GM18498 (cell line): ENCODE data around the gene IFI44L.

Experiments used
- ATAC-seq: cut with Tn5 transposase; IDR thresholded peaks from one replicate; pipeline ENCODE4 v1.9.1; 2021; ENCODE audit warnings: mild to moderate bottlenecking, moderate library complexity; ENCODE audit not compliant: unreplicated experiment

Gene IFI44L

DNA sequence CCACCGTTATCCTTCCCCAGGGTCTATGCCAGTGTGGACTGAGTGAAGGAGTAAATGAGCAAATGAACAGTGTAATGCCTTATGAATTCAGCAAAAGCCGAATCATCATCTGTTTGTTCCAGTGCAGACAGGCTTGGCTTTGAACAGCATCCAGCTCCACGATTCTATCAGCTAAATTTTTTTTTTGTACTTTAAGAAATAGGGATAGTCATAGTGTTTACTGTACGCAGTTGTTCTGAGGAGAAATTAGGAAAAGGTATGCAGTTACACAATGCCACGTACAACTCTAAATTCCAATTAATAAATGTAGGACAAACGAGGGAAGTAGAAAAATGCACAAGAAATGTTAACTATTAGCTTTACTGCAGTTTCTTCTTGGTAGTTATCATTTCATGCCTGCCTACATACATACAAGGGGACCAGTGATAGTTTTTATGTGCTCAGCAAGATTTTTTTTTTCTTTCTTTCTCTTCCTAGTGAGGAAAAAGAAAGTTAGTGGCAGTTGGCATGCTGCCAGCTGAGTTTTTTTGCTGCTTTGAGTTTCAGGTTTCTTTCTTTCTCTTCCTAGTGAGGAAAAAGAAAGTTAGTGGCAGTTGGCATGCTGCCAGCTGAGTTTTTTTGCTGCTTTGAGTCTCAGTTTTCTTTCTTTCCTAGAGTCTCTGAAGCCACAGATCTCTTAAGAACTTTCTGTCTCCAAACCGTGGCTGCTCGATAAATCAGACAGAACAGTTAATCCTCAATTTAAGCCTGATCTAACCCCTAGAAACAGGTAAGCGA is at the start of gene IFI44L:
Gene IFI44L (plus strand): TSS at position 646 of the 777 bp plus-strand sequence. CDS start 7,468 bp downstream, outside the sequence.
- peak; percentile 41 for ATAC-seq

DNA sequence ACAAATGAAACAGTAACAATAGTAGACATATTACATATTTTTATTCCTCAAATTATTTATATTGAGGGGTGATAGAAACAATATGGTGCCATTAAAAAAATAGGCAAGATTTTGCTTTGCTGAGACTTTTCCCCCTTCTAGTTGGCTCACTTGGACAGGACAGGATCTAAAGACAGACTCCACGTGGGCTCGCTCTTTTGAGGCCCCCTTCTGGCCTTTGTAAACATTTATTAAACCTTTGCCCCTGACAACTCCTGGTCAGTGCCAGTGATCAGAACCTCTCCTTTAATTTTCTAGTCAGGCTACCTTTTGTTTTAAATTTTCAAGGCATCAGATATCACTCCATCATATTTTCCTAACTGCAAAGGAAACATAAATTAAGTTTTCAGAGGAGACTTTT is 49.7 kb upstream of the IFI44L start:
- no peak for ATAC-seq

DNA sequence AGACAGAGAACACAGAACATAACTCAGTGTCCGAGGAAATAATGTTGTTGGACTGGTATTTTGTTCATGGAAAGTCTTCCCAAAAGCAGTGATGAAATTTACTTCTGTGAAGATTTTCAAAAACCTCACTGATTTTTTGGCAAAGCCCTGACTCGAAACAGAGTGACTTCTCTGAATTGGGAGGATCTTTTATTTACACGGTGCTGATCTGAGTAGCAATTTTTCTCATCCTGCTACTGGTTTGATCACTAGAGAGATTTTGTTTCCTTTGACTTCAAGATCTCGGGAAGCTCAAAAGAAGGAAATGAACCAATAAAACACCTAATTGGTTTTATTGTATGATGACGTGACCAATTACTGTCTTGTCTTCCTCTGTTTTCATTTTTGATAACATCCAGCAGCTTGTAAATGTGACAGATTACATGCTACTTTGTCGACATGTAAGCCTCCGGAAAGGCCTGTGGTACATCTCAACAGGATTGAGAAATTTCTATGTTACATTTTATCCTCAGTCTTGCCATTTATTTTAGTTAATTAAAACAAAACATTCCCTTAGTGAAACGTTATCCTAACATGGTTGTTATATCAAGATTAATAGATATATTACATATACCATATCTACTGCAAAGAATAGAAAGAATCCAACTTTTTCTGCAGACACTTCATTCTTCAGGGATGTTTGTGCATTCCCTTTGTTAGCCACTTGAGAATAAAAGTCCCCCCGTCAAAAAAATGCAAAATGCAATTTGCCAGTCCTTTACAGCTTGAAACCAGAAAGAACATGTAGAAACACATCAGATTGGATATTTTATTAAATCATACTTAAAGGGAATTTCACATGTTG is 42.8 kb upstream of the IFI44L start:
- ATAC-seq: no peak

DNA sequence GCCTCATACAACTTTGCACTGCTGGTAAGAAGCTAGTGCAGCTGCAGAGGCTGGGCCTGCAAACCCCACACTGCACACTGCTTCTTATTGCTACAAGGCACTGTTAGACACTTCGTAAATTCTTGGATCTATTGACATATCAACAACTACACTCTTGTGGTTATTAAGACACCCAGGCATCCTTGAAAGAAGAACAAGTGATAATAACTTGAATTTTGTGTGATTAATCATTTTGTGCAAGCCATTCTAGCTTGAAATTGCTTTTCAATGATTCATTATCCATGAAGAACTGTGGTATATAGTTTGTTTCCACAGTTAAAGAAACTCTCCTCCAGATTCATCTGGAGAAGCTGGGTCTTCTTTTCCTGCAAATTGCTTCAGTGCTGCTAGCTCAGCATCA is 33.7 kb upstream of the IFI44L start:
- ATAC-seq: no peak

DNA sequence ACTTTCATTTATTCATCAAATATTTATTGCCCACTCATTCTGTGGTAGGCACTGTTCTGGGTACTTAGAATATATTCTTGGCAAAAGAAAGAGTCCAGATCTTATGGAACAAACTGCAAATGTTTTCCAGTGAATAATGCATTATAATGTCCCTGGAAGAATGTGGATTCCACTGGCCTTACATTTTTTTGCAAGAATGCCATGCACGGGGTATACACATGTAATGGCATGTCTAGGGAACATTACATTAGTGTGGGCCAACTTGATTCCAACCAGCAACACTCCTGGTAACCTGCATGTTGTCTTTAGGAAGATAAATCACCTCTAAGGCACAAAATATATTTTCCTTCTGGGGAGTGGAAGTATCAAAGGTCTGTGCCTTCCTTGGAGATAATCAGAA is 33.0 kb upstream of the IFI44L start:
- no peak for ATAC-seq

DNA sequence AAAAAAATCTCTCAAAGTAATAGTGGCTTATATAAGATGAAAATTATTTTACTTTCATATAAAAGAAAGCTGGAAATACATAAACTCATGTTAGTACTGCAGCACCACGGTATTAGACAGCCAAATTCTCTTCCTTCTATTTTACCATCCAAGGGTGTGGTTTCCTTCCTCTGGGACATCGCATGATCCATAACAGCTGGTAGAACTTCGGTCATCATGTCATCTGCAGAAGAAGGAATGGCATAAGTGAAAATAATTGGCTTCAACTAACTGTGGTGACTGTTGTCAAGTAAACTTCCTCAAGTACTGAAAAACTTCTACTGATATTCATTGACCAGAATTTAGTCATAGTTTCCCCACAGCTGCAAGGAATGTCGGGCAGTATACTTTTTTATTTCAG is 28.3 kb upstream of the IFI44L start:
- ATAC-seq: no peak

DNA sequence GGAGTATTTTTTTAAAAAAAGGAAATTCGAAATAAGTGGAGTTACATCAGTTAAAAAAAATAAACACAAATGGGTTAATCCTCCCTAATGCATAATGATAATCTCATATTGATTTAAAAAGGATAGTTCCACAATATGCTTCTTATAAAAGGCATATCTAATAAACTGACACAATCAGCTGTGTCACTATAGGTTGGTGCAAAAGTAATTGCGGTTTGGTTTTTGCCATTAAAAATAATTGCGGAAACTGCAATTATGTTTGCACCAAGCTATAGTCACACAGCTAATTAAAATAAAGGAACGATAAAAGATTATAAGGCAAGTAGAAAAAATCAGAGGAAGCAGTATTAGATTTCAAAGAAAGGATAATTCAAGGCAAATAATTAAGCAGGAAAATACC is 21.0 kb upstream of the IFI44L start:
- ATAC-seq: no peak

DNA sequence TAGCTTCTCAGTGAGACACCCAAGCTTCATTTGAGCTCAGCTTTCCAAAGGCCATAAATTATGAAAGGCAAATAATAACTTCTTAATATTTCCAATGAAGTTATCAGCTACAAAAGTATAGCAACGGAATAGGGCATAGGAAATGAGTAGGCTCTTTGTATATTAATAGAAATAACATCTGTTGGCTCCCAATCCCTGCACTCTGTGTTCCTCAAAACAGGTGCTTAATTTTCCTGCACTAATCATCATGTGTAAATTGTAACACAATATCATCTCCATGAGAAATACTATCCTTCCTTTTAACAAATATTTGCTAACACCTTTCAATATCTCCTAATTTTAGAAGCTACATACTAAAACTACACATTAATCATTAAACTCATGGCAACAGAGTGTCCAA is 19.2 kb upstream of the IFI44L start:
- ATAC-seq: no peak

DNA sequence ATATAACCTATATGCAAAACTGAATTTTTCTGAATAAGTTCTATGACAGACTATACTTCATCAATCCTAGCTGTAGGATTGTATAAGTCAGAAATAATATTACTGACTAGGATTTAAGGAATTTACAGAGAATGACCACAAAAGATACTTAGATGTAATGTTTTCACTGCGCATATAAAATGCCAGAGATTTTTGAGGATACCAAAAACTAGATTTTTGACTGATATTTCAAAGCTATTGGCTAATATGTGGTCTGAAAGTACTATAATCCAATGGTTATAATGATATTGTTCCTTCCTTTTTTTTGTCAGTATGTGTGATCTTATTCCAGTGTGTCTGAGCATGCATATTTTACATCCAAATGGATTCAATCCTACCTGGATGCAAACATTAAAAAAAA is 17.0 kb upstream of the IFI44L start:
- no peak for ATAC-seq

DNA sequence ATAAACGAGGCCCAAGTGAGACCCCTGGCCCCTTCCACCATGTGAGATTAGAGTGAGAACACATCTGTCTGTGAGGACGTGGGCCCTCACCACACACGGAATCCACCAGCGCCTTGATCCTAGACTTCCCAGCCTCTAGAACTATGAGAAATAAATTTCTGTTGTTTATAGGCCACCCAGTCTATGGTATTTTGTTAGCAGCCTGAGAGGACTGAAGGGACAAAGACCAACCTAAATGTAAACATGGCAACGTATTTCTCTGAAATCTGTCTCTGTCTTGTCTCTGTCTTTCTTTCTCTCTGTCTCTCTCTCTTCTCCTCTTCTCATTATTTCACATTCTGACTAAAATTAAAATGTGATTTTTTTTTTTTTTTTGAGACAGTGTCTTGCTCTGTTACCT is 15.6 kb upstream of the IFI44L start:
- no peak for ATAC-seq

DNA sequence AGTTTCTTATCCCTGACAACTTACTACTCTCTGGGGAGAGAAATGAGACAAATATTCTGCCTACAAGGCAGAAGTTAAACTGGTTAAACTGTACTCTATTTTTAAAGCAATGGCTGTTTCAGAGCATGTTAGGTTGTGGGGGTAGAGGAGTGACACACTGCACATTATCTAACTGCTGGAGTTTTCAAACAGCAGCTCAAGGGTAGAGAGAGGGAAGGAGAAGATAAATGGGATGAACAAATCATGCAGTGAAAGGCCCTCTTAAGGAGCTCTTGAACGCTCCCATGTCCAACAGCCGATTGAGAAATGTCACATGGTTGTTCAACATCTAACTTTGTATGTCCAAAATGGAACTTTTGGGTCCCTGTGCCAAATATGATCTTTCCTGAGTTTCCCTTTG is 14.0 kb upstream of the IFI44L start:
- no peak for ATAC-seq

DNA sequence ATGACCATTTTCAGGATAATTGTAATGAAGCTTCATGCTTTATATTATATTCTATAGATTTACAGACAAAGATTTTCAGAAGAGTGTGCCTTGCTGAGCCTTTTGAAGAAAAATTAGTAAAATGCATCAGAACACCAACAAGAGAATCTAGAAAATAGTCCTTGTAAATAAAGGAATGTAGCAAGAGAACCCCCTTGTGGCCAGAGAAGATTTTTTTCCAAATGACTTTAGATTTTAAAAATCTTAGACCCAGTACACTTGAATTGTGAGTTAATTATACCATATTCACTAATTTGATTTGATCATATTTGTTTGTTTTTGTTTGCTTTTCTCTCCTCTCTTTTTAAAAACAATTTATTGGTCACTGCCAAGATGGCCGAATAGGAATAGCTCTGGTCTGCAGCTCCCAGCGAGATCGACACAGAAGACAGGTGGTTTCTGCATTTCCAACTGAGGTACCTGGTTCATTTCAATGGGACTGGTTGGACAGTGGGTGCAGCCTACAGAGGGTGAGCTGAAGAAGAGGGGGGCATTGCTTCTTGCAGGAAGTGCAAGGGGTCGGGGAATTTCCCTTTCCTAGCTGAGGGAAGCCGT is 12.8 kb upstream of the IFI44L start:
- no peak for ATAC-seq

DNA sequence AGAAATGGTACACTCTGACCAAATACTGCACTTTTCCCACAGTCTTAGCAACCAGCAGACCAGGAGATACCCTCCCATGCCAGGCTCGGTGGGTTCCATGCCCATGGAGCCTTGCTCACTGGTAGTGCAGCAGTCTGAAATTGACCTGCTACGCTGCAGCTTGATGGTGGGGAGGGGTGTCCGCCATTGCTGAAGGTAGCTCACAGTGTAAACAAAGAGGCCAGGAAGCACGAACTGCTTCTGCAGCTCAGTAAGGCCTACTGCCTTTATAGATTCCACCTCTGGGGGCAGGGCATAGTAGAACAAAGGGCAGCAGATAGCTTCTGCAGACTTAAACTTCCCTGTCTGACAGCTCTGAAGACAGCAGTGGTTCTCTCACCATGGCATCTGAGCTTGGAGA is 12.3 kb upstream of the IFI44L start:
- no peak for ATAC-seq

DNA sequence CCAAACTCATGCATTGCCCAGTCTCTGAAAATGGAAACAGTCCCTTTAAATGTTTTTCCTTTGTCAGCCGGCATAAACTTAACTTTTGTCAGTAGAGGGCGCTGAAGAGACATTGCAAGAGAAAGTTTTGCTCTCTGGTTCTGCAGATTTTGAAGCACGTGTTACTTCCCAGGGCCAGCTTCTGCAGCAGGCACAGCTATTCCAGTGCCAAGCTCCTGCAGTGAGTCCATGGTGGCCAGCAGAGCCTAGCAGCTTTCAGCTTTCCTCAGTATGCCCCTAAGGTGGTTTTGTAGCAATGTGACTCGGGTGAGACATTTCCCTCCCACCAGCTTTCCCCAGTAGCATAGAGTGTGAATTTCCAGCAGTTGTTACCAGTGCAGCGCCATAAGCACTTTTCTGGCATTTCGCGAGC is 2.6 kb upstream of the IFI44L start:
- peak; percentile 50 for ATAC-seq

DNA sequence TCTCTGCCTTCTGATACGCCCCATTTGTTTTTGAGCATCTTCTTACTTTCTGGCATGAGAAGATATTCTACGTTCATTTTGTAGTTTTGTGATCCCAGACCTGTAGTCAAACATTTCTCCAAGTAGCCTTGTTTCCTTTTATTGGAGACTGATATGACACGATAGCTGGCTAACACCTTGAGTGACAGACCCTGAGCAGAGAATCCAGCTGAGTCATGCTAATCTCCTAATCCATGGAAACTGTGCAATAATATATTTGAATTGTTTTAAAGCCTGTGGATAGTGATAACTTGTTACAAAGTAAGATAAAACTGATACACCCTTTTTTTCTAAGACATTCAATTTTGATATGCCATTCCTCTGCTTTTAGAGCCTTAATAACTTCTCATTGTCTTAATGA is 1.2 kb upstream of the IFI44L start:
- no peak for ATAC-seq

DNA sequence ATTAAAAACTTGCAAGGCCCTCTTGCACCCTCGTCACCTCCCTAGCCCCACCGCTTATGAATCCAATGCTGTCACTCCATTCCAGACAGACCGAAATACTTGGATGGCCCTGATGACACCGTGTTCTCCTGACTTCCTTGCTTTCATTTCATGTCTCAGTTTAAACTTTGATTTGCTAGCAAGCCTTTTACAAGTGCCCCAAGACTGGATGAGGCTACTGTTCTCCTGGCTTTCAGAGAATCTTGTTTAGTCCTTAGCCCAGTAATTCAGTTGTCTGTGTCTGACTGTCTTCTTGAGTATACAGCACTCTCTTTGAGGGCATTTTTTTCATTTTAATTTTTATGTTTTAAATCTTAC is 824 bp upstream of the IFI44L start:
- ATAC-seq: peak; percentile 9

DNA sequence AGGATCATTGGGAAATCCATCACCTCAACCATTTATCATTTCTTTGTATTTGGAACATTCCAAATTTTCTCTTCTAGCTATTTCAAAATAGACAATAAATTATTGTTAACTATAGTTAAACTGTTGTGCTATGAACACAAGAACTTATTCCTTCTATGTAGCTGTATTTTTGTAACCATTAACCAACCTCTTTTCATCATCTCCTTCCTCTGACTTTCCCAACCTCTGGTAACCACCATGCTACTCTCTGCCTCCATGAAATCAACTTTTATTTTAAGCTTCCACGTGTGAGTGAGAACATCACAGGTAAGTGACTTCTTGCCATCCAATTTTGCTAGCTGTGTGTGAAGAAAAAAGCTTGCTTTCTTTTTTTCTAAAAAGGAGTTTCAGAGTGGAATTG is 418 bp downstream of the IFI44L start:
- no peak for ATAC-seq

DNA sequence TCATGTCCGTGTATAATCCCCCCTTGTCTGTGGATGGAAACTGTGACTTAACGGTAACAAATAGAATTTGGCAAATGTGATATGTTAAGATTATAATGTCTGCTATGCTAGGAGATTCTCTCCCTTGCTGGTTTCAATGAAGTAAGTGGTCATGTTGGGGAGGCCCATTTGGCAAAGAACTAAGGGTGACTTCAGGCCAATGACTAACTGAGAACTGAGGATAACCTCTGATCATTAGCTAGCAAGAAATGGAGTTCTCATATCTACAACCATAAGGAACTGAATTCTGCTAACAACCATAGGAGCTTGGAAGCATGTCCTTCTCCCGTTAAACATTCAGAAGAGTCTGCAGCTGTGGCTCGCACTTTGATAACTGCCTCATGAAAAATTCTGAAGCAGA is 2.3 kb downstream of the IFI44L start:
- no peak for ATAC-seq

DNA sequence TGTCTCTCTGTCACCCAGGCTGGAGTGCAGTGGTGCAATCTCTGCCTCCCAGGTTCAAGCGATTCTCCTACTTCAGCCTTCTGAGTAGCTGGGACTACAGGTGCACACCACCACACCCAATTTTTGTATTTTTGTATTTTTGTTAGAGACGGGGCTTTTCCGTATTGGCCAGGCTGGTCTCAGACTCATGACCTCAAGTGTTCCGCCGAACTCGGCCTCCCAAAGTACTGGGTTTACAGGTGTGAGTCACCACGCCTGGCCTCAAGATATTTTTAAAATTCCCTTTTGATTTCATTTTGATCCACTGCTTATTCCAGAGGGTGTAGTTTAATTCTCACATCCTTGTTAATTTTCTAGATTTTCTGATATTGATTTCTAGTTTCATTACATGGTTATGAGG is 3.8 kb downstream of the IFI44L start:
- no peak for ATAC-seq

DNA sequence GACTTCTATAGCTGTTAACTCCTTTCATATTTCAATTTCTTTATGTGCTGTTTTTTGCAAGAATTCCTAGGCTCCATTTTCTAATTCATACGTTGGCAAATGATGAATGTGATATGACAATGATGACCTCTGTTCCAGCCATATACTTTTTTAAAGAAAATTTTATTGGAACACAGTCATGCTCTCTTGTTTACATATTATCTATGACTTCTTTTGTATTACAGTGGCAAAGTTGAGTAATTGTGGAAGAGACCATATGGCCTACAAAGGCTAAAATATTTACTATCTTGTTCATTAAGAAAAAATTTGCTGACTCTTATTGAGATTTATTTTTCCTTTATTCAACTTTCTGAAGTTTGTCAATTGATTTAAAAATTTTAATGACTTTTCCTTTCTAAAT is 7.1 kb downstream of the IFI44L start:
- no peak for ATAC-seq

DNA sequence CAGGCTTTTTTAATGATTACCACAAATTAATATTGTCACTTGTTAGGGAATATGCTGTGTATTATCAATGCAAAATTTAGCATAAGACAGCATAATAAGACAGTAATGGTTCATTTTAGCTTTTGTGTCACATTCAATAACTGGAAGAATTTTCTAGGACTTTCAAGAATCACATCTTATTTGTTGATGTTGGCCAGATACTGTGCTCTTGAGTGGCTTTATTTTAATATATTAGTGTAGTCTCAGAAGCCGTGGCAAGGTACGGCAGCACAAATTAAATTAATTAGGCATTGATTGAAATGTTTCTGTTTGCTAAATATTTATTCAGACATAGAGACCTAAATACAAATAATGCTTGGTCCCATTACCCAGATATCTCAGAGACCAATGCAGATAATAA is 10.4 kb downstream of the IFI44L start:
- ATAC-seq: no peak

DNA sequence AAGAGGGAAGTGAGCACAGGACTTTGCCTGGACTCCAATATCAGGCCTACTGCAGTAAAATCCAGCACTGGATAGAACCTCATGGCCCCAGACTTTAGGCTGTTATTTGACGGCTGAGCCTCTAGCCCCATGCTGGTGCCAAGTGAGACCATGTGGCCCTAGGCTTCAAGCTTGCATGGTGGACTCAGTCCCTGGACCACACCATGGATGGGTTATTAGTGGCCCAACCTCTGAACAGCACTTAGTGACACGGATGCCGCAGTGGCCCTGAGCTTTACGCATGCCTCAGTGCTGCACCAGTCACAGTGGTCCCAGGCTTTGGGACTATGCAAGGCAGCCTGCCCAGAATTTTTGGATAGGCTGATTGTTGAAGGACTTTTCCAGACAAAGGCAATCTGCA is 13.0 kb downstream of the IFI44L start:
- ATAC-seq: no peak
